DND-41 (cell line): Measurements from ENCODE around the gene HSBP1L1.

Experiments
- CTCF ChIP-seq: IDR thresholded peaks from 2 replicates; pipeline ENCODE4 v1.5.1; 2012; ENCODE audit warnings: borderline replicate concordance, low read length, moderate library complexity, mild to moderate bottlenecking; ENCODE audit not compliant: poor library complexity, severe bottlenecking; ENCODE audit errors: extremely low read depth
- EZH2 ChIP-seq: IDR thresholded peaks from 3 replicates; pipeline ENCODE4 v1.6.1; 2012; ENCODE audit warnings: borderline replicate concordance, low read depth, mild to moderate bottlenecking, moderate library complexity, low read length, inconsistent platforms; ENCODE audit not compliant: severe bottlenecking

GRCh38 chr18:79988071-79988450 lies 23.6 kb downstream of the HSBP1L1 start:
- TF ChIP-seq EZH2, result no peak
- TF ChIP-seq CTCF, result peak; percentile 62
